MM.1S (cell line): Measurements from ENCODE around the gene GSAP.

Experiments used
- CTCF ChIP-seq: fragments of 300-600 bp; sonication (generic); IDR thresholded peaks from 2 replicates; pipeline ENCODE4 v1.5.1; 2016; ENCODE audit warnings: antibody characterized with exemption, low read length, mixed read lengths
- EZH2 ChIP-seq: fragments of 300-600 bp; sonication (generic); optimal IDR thresholded peaks from 2 replicates; pipeline ENCODE3; 2017; ENCODE audit warnings: low read depth, mild to moderate bottlenecking, antibody characterized with exemption, low read length, mixed read lengths

GRCh38 chr7:77406421-77406820 lies 9.7 kb downstream of the GSAP start:
- TF ChIP-seq CTCF (no peak), EZH2 (no peak)
